Smooth muscle cell of bladder (primary cell): ENCODE measurements around the gene FBXW10. TPM values are rescaled to one million over a fixed set of nuclear protein-coding genes. Genes with fewer than 3 reads are reported as not detected.

Experiments used
- total RNA-seq: library from RNA; depleted of rRNA; stranded (reverse); fragments of >200 nt; gene quantifications from 2 replicates; pipeline ENCODE4 v1.2.3, GENCODE V29; 2014

FBXW10 gene, protein sequence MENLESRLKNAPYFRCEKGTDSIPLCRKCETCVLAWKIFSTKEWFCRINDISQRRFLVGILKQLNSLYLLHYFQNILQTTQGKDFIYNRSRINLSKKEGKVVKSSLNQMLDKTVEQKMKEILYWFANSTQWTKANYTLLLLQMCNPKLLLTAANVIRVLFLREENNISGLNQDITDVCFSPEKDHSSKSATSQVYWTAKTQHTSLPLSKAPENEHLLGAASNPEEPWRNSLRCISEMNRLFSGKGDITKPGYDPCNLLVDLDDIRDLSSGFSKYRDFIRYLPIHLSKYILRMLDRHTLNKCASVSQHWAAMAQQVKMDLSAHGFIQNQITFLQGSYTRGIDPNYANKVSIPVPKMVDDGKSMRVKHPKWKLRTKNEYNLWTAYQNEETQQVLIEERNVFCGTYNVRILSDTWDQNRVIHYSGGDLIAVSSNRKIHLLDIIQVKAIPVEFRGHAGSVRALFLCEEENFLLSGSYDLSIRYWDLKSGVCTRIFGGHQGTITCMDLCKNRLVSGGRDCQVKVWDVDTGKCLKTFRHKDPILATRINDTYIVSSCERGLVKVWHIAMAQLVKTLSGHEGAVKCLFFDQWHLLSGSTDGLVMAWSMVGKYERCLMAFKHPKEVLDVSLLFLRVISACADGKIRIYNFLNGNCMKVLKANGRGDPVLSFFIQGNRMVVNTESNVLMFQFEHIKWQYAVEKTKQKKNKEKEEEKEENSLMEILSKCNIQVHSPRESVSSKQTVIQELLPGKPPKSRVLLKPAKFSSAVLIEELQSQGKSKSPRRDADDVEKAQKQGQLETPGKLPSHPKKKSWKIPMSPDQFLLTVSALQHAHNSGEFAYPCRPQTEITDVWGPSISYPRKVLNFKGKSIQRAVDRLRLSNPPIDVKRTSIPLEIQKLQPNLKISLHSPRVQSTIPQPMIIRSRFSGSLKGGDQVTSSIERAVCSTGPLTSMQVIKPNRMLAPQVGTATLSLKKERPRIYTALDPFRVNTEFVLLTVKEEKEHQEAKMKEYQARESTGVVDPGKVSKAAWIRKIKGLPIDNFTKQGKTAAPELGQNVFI
- 0.09 TPM in 1 of 2 replicates, not detected in the other for total RNA-seq

DNA sequence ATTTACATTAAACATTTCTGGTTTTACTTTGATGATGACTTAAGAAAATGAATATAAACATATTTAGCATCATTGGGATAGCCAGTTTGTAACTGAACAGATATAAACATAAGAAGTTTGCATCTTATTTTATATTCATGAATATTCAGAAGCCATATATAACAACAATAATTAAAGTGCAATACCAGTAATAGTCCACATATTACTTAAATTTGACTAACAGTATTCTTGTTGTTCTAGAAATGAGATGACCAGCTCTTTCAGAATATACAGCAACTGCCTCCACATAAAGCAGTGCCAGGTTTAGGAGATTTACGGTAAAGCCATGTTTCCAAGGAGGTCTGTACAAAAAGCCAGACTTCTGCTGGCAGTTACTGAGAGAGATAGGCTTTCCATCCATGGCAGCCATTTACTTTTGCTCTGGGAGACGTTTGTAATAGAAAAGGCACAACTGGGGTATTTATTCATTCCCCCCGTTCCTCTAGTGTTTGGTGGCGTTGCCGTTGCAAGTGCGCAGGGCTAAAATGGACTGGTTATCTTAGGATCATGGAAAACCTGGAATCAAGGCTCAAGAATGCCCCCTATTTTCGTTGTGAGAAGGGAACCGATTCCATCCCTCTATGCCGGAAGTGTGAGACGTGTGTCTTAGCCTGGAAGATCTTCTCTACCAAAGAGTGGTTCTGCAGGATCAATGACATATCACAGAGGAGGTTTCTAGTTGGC, at the start of gene FBXW10:
Gene FBXW10 (plus strand): TSS at position 356 of the 723 bp plus-strand sequence. CDS start 191 bp downstream, at position 547.

DNA sequence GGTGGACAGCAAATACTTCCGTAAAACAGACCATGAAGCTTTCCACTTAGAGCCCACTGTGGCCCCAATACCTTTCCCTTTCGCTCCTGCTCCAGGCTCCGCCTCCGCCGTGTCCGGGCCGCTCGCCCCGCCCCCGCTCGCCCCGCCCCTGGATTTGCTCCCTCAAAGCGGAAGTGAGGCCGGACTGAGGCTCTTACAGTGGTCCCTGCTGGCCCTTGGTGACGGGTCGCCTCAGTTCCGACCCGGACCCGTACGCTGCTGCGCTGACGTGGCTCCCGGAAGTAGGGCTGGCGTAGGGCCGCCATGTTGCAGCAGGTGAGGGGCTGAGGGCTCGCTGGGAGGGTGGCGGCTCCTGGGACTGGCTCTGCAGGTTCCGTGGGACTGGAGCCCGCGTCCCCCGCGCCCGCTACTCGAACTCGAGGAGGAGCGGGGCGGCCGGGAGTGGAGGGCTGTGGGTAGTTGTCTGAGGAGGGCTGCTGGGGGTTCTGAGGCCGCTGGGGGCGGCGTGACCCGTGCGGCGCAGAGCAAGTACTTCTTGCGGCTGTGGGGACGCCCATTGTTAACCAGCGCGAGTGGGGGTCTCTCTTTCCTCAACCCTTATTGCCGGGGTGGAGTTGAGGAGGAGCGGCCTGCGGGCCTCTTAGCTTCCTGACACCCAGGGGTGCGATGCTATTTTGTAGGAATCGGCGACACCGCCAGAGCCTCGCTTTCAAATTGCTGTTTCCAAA, 37.3 kb downstream of the FBXW10 start, which contains the start of gene TVP23B:
Gene TVP23B (plus strand): TSS at position 193 of the 728 bp plus-strand sequence. CDS start 111 bp downstream, at position 304.

Other genes with a start within 250 kb of the FBXW10 start
- not detected in 2 replicates for gene TBC1D28, start 99.7 kb upstream of the FBXW10 start, total RNA-seq
- 2.1 and 3.3 TPM in 2 replicates for gene FOXO3B, start 61.7 kb upstream of the FBXW10 start, total RNA-seq
- gene TVP23B, start 37.1 kb downstream of the FBXW10 start, total RNA-seq: 74.7 and 109 TPM in 2 replicates
- 32.8 and 41.8 TPM in 2 replicates for gene PRPSAP2, start 114.1 kb downstream of the FBXW10 start, total RNA-seq
- under 0.01 and 0.09 TPM in 2 replicates for gene SLC5A10, start 208.1 kb downstream of the FBXW10 start, total RNA-seq